A673 (cell line): Measurements from ENCODE around the gene TUBGCP3. TPM values are rescaled to one million over a fixed set of nuclear protein-coding genes. Genes with fewer than 3 reads are reported as not detected.

Source experiments
- BruUV-seq: library from RNA; stranded (reverse); fragments of 400-500 nt; replicated peaks from 2 replicates; lab custom pipeline; 2021; lab: Mats Ljungman, UMichigan
- CTCF ChIA-PET: fragments of 300-600 bp; sonication (Branson Sonifier 250); formaldehyde crosslinking; loops from one replicate; lab custom pipeline; 2022; ENCODE audit warnings: antibody characterized with exemption; lab: Charles Lee
- POLR2A ChIA-PET: fragments of 300-600 bp; sonication (Branson Sonifier 250); formaldehyde crosslinking; loops from one replicate; lab custom pipeline; 2022; ENCODE audit warnings: antibody characterized with exemption; ENCODE audit not compliant: low non-redundant PET; lab: Charles Lee
- DNase-seq: peaks from one replicate; pipeline ENCODE4 v3.0.0-alpha.2; 2015; ENCODE audit warnings: low spot score
- H3K27ac ChIP-seq: fragments of 200-600 bp; sonication (generic); 2 replicates; pipeline ENCODE4 v1.5.1; 2016; ENCODE audit warnings: mixed run types, low read depth, mild to moderate bottlenecking, mixed read lengths, antibody characterized with exemption, low read length; ENCODE audit not compliant: poor library complexity, severe bottlenecking
- H3K27me3 ChIP-seq: fragments of 200-600 bp; sonication (generic); replicated peaks from 2 replicates; pipeline ENCODE4 v1.6.1; 2017; ENCODE audit warnings: mixed run types, low read depth, mild to moderate bottlenecking, mixed read lengths, antibody characterized with exemption, low read length; ENCODE audit not compliant: insufficient read depth, poor library complexity
- H3K36me3 ChIP-seq: fragments of 200-600 bp; sonication (generic); 2 replicates; pipeline ENCODE4 v1.6.1; 2016; ENCODE audit warnings: mixed run types, mild to moderate bottlenecking, mixed read lengths, antibody characterized with exemption, low read length; ENCODE audit not compliant: insufficient read depth, poor library complexity, severe bottlenecking
- H3K4me1 ChIP-seq: fragments of 200-600 bp; sonication (generic); 2 replicates; pipeline ENCODE4 v1.6.1; 2017; ENCODE audit warnings: mixed run types, mild to moderate bottlenecking, mixed read lengths, antibody characterized with exemption, low read length; ENCODE audit not compliant: insufficient read depth, poor library complexity, severe bottlenecking
- H3K4me3 ChIP-seq: fragments of 200-600 bp; sonication (generic); 2 replicates; pipeline ENCODE4 v1.5.1; 2016; ENCODE audit warnings: low read depth, mixed run types, mild to moderate bottlenecking, mixed read lengths, low read length; ENCODE audit not compliant: poor library complexity, severe bottlenecking
- H3K9me3 ChIP-seq: fragments of 200-600 bp; sonication (generic); 2 replicates; pipeline ENCODE4 v1.6.1; 2016; ENCODE audit warnings: mixed run types, low read depth, mild to moderate bottlenecking, mixed read lengths, antibody characterized with exemption, low read length; ENCODE audit not compliant: poor library complexity, severe bottlenecking
- EZH2 ChIP-seq: fragments of 200-600 bp; sonication (generic); IDR thresholded peaks from 2 replicates; pipeline ENCODE4 v1.6.1; 2017; ENCODE audit warnings: borderline replicate concordance, low read depth, mild to moderate bottlenecking, mixed read lengths, antibody characterized with exemption, low read length; ENCODE audit not compliant: poor library complexity, severe bottlenecking
- intact Hi-C: fragments of 100-400 bp; cut with micrococcal nuclease; formaldehyde crosslinking; loops from one replicate; pipeline ENCODE4 v1.10.0; 2022; ENCODE audit not compliant: unreplicated experiment
- total RNA-seq: library from RNA; stranded (reverse); gene quantifications from 2 replicates; pipeline ENCODE4 v1.2.3, GENCODE V29; 2021
- TF ChIP-seq, protein P1 (sequence below): fragments of 300-800, 200-600 bp; sonication (generic); conservative IDR thresholded peaks from 2 replicates; pipeline ENCODE4 v1.5.1; 2017; ENCODE audit warnings: low read depth, mild to moderate bottlenecking, antibody characterized with exemption, low read length, moderate library complexity, mixed read lengths

Gene TUBGCP3
- total RNA-seq, 1 experiment from 2014 or later, result 61.4 TPM

GRCh38 chr13:112475889-112476288, 112.1 kb downstream of the TUBGCP3 start:
- no peak for DNase-seq
- intact Hi-C loops, result no loop called here
- CTCF ChIA-PET, result no interaction called here
- POLR2A ChIA-PET, result no interaction called here
- TF ChIP-seq, protein P1, sequence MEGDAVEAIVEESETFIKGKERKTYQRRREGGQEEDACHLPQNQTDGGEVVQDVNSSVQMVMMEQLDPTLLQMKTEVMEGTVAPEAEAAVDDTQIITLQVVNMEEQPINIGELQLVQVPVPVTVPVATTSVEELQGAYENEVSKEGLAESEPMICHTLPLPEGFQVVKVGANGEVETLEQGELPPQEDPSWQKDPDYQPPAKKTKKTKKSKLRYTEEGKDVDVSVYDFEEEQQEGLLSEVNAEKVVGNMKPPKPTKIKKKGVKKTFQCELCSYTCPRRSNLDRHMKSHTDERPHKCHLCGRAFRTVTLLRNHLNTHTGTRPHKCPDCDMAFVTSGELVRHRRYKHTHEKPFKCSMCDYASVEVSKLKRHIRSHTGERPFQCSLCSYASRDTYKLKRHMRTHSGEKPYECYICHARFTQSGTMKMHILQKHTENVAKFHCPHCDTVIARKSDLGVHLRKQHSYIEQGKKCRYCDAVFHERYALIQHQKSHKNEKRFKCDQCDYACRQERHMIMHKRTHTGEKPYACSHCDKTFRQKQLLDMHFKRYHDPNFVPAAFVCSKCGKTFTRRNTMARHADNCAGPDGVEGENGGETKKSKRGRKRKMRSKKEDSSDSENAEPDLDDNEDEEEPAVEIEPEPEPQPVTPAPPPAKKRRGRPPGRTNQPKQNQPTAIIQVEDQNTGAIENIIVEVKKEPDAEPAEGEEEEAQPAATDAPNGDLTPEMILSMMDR, result no peak
- no peak for TF ChIP-seq EZH2
- no TSS peak for BruUV-seq
- Histone ChIP-seq H3K4me3 (no peak overlapping the region), H3K36me3 (no peaks in the 10 kb centered on the region), H3K27ac (no peak overlapping the region), H3K27me3 (no peaks in the 10 kb centered on the region), H3K9me3 (no peaks in the 10 kb centered on the region), H3K4me1 (no peaks in the 10 kb centered on the region)

GRCh38 chr13:112474869-112475268, 113.1 kb downstream of the TUBGCP3 start:
- TF ChIP-seq, protein P1, result no peak
- TF ChIP-seq EZH2, result no peak
- no peak overlapping the region for H3K27ac ChIP-seq
- ChIA-PET CTCF (no interaction called here), POLR2A (no interaction called here)
- no peak overlapping the region for H3K4me3 ChIP-seq
- no peaks in the 10 kb centered on the region for H3K27me3 ChIP-seq
- no peak for DNase-seq
- intact Hi-C loops, result no loop called here
- BruUV-seq, result no TSS peak
- no peaks in the 10 kb centered on the region for H3K9me3 ChIP-seq
- H3K4me1 ChIP-seq, result no peaks in the 10 kb centered on the region
- H3K36me3 ChIP-seq, result no peaks in the 10 kb centered on the region

GRCh38 chr13:112473818-112474217, 114.1 kb downstream of the TUBGCP3 start:
- Histone ChIP-seq H3K27me3 (no peaks in the 10 kb centered on the region), H3K36me3 (no peaks in the 10 kb centered on the region), H3K4me1 (no peaks in the 10 kb centered on the region), H3K4me3 (no peak overlapping the region), H3K27ac (no peak overlapping the region), H3K9me3 (no peaks in the 10 kb centered on the region)
- no peak for TF ChIP-seq EZH2
- TF ChIP-seq, protein P1, result no peak
- intact Hi-C loops, result no loop called here
- ChIA-PET POLR2A (no interaction called here), CTCF (no interaction called here)
- DNase-seq, result no peak
- no TSS peak for BruUV-seq
